Measurements from ENCODE around the gene SHROOM4.

DNA sequence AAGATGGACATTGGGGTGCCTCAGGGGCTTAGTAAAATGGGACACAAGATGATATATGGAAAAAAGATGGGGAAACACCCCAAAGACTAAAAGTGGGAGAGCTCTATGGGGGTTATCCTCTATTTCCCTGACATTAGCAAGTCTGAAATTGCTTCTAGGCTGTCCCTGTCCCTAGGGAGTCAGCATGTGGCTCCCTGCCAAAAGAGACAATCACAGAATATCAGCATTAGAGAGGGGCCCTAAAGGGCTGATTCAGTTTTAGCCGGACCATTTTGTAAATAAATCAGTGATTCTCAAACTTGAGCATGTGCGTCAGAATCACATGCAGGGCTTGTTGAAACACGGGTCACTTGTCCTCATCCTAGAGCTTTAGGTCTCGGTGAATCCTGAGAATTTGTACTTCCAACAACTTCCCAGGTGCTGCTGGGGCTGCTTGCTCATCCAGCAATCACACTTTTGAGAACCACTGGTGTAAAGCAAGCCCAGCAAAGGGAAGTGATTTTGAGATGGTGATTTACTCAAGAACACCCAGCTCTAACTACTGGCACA lies 178.1 kb downstream of the SHROOM4 start:
- TF ChIP-seq, protein P1, sequence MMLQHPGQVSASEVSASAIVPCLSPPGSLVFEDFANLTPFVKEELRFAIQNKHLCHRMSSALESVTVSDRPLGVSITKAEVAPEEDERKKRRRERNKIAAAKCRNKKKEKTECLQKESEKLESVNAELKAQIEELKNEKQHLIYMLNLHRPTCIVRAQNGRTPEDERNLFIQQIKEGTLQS (CRISPR knock-in tag; conservative IDR thresholded peaks at IDR 0.05): no peak
- TF ChIP-seq, protein P2, sequence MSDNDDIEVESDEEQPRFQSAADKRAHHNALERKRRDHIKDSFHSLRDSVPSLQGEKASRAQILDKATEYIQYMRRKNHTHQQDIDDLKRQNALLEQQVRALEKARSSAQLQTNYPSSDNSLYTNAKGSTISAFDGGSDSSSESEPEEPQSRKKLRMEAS (CRISPR knock-in tag; IDR thresholded peaks at IDR 0.05): no peak
- TF ChIP-seq, protein P3, sequence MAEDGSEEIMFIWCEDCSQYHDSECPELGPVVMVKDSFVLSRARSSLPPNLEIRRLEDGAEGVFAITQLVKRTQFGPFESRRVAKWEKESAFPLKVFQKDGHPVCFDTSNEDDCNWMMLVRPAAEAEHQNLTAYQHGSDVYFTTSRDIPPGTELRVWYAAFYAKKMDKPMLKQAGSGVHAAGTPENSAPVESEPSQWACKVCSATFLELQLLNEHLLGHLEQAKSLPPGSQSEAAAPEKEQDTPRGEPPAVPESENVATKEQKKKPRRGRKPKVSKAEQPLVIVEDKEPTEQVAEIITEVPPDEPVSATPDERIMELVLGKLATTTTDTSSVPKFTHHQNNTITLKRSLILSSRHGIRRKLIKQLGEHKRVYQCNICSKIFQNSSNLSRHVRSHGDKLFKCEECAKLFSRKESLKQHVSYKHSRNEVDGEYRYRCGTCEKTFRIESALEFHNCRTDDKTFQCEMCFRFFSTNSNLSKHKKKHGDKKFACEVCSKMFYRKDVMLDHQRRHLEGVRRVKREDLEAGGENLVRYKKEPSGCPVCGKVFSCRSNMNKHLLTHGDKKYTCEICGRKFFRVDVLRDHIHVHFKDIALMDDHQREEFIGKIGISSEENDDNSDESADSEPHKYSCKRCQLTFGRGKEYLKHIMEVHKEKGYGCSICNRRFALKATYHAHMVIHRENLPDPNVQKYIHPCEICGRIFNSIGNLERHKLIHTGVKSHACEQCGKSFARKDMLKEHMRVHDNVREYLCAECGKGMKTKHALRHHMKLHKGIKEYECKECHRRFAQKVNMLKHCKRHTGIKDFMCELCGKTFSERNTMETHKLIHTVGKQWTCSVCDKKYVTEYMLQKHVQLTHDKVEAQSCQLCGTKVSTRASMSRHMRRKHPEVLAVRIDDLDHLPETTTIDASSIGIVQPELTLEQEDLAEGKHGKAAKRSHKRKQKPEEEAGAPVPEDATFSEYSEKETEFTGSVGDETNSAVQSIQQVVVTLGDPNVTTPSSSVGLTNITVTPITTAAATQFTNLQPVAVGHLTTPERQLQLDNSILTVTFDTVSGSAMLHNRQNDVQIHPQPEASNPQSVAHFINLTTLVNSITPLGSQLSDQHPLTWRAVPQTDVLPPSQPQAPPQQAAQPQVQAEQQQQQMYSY (CRISPR knock-in tag; IDR thresholded peaks at IDR 0.05): no peak
- TF ChIP-seq, protein P4, sequence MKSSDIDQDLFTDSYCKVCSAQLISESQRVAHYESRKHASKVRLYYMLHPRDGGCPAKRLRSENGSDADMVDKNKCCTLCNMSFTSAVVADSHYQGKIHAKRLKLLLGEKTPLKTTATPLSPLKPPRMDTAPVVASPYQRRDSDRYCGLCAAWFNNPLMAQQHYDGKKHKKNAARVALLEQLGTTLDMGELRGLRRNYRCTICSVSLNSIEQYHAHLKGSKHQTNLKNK (CRISPR knock-in tag; IDR thresholded peaks at IDR 0.05): no peak
- no peak for TF ChIP-seq ZNF219 (CRISPR knock-in tag; IDR thresholded peaks at IDR 0.05; ENCODE audit: borderline replicate concordance)
- TF ChIP-seq, protein P5, sequence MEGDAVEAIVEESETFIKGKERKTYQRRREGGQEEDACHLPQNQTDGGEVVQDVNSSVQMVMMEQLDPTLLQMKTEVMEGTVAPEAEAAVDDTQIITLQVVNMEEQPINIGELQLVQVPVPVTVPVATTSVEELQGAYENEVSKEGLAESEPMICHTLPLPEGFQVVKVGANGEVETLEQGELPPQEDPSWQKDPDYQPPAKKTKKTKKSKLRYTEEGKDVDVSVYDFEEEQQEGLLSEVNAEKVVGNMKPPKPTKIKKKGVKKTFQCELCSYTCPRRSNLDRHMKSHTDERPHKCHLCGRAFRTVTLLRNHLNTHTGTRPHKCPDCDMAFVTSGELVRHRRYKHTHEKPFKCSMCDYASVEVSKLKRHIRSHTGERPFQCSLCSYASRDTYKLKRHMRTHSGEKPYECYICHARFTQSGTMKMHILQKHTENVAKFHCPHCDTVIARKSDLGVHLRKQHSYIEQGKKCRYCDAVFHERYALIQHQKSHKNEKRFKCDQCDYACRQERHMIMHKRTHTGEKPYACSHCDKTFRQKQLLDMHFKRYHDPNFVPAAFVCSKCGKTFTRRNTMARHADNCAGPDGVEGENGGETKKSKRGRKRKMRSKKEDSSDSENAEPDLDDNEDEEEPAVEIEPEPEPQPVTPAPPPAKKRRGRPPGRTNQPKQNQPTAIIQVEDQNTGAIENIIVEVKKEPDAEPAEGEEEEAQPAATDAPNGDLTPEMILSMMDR (IDR thresholded peaks at IDR 0.05): no peak
- TF ChIP-seq FOXK1 (CRISPR knock-in tag; IDR thresholded peaks at IDR 0.05): no peak
- TF ChIP-seq, protein P6, sequence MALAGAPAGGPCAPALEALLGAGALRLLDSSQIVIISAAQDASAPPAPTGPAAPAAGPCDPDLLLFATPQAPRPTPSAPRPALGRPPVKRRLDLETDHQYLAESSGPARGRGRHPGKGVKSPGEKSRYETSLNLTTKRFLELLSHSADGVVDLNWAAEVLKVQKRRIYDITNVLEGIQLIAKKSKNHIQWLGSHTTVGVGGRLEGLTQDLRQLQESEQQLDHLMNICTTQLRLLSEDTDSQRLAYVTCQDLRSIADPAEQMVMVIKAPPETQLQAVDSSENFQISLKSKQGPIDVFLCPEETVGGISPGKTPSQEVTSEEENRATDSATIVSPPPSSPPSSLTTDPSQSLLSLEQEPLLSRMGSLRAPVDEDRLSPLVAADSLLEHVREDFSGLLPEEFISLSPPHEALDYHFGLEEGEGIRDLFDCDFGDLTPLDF (CRISPR knock-in tag; IDR thresholded peaks at IDR 0.05): no peak
- TF ChIP-seq, protein P7, sequence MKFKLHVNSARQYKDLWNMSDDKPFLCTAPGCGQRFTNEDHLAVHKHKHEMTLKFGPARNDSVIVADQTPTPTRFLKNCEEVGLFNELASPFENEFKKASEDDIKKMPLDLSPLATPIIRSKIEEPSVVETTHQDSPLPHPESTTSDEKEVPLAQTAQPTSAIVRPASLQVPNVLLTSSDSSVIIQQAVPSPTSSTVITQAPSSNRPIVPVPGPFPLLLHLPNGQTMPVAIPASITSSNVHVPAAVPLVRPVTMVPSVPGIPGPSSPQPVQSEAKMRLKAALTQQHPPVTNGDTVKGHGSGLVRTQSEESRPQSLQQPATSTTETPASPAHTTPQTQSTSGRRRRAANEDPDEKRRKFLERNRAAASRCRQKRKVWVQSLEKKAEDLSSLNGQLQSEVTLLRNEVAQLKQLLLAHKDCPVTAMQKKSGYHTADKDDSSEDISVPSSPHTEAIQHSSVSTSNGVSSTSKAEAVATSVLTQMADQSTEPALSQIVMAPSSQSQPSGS (CRISPR knock-in tag; IDR thresholded peaks at IDR 0.05; ENCODE audit: borderline replicate concordance, low read depth): no peak
- no peak for TF ChIP-seq NFYB (CRISPR knock-in tag; conservative IDR thresholded peaks at IDR 0.05; ENCODE audit: low read depth)

Measured in WTC11 (cell line).